Measurements from ENCODE around the gene UPB1.
"Not testable (repeated sequence)": the region's sequence is repeated elsewhere in the genome, so short reads cannot be mapped to it uniquely, and the experiment has no call there.

The UPB1 gene

GRCh38 chr22:24504956-24505736 is 10.0 kb downstream of the UPB1 start:
- peak; percentile 61 for DNase-seq

- DNase-seq: peak; percentile 73
Measured at GRCh38 chr22:24506802-24507438, 11.8 kb downstream of the UPB1 start.

GRCh38 chr22:24507716-24508115 is 12.6 kb downstream of the UPB1 start:
- DNase-seq: no peak

- no peak for DNase-seq
Measured at GRCh38 chr22:24510637-24511625, 15.8 kb downstream of the UPB1 start.

GRCh38 chr22:24512043-24512442 is 16.9 kb downstream of the UPB1 start:
- DNase-seq: no peak

- DNase-seq: no peak
Measured at GRCh38 chr22:24513378-24514240, 18.5 kb downstream of the UPB1 start.

- no peak for DNase-seq
Measured at GRCh38 chr22:24514241-24515026, 19.3 kb downstream of the UPB1 start.

- DNase-seq: no peak
Measured at GRCh38 chr22:24515027-24515338, 19.9 kb downstream of the UPB1 start.

GRCh38 chr22:24516301-24516737 is 21.2 kb downstream of the UPB1 start:
- no peak for DNase-seq

GRCh38 chr22:24517446-24517845 is 22.3 kb downstream of the UPB1 start:
- DNase-seq: peak; percentile 27

GRCh38 chr22:24518228-24518627 is 23.1 kb downstream of the UPB1 start:
- DNase-seq: no peak

- DNase-seq: no peak
Measured at GRCh38 chr22:24518771-24519485, 23.8 kb downstream of the UPB1 start.

GRCh38 chr22:24519496-24519895 is 24.4 kb downstream of the UPB1 start:
- no peak for DNase-seq

- DNase-seq: peak; percentile 76
Measured at GRCh38 chr22:24521791-24522245, 26.7 kb downstream of the UPB1 start.

GRCh38 chr22:24523873-24524272 is 28.7 kb downstream of the UPB1 start:
- no peak for DNase-seq

- peak; percentile 40 for DNase-seq
Measured at GRCh38 chr22:24525416-24526037, 30.4 kb downstream of the UPB1 start.

- no peak for DNase-seq
Measured at GRCh38 chr22:24526191-24526590, 31.1 kb downstream of the UPB1 start.

- DNase-seq: no peak
Measured at GRCh38 chr22:24529898-24530297, 34.8 kb downstream of the UPB1 start.

GRCh38 chr22:24530968-24531367 is 35.8 kb downstream of the UPB1 start:
- not testable (repeated sequence) for DNase-seq

GRCh38 chr22:24532075-24532474 is 36.9 kb downstream of the UPB1 start:
- no peak for DNase-seq

All from NCI-H1092 (cell line).